ENCODE data around the gene DIP2A.
A peak's percentile ranks its signal among the peaks of the same experiment; 100 is the strongest.
"Not testable (repeated sequence)": the region's sequence is repeated elsewhere in the genome, so short reads cannot be mapped to it uniquely, and the experiment has no call there.

Gene DIP2A

DNA sequence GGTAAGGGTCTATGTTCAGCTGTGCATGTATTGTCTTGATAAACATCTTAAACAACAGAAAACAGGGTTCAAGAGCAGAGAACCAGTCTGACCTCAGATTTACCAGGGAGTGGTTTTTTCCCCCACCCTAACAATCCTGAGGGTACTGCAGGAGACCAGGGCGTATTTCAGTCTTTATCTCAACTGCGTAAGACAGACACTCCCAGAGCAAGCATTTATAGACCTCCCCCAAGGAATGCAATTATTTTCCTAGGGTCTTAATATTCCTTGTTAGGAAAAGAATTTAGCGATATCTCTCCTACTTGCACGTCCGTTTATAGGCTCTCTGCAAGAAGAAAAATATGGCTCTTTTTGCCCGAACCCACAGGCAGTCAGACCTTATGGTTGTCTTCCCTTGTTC is 9.8 kb upstream of the DIP2A start:
- not testable (repeated sequence) for DNase-seq

DNA sequence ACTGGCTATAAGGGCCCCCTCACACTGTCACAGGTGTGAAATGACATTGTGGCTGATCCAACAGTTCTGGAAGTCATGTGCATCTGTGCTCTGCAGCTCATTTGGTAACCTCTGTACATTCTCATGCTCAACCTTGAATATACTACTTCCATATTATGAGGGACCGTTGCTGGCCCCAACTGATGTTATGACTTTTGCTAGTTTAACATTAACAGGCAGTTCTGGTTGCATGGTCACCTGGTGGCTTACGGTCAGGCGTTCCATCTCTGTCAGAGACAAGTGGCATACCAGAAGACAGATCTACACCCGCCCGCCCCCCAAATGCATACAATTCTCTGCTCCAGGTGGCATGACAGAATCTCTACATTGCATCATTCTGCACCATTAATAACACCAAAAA is 6.0 kb upstream of the DIP2A start:
- no peak for DNase-seq

DNA sequence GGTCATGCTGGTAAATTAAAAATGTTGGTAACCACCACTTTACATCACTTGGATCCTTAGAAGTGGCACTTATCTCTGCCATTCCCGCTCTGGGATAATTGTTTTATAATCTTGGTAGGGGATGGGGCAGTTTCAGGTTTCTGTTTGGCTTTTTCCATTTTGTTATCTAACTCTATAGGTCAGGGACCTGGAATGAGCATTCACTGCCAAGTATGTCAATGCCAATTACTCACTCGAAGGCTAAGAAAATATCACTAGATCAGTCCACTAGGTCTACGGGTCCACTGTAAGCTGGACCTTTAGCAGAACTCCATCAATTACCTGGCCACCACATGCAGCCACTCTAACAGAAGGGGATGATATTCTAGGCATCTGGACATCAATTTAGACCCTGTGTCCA is 4.5 kb upstream of the DIP2A start:
- DNase-seq, result no peak

DNA sequence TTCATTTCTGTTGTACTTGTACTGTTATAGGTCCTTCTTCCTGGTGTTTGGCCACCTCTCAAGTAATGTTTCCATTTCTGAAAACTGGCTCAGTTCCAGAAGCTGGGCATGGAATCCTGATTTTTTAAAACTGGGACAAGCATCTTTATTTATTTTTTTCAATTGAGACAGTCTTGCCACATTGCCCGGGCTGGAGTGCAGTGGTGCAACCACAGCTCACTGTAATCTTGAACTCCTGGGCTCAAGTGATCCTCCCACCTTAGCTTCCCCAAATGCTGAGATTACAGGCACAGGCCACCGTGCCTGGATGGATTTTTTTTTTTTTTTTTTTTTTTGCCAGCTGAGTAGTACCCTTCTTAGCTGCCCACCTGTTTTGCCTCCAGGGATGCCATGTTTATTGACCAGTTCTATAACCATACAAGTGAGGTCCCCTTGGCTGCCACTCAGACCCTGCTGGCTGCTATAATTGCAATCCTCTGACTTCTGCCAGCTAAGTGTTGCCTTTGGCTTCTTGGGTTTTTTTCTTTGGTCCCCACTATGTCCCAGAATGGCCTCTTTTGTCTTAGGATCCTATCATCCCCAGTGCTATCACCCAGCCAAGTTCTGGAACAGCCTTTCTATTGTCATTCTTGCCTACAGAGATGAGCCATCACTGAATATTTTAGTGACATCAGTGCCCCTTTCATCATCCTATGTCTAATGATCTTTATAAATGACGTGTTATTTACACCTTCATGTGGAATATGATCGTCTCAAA is 3.9 kb upstream of the DIP2A start:
- DNase-seq, result no peak

DNA sequence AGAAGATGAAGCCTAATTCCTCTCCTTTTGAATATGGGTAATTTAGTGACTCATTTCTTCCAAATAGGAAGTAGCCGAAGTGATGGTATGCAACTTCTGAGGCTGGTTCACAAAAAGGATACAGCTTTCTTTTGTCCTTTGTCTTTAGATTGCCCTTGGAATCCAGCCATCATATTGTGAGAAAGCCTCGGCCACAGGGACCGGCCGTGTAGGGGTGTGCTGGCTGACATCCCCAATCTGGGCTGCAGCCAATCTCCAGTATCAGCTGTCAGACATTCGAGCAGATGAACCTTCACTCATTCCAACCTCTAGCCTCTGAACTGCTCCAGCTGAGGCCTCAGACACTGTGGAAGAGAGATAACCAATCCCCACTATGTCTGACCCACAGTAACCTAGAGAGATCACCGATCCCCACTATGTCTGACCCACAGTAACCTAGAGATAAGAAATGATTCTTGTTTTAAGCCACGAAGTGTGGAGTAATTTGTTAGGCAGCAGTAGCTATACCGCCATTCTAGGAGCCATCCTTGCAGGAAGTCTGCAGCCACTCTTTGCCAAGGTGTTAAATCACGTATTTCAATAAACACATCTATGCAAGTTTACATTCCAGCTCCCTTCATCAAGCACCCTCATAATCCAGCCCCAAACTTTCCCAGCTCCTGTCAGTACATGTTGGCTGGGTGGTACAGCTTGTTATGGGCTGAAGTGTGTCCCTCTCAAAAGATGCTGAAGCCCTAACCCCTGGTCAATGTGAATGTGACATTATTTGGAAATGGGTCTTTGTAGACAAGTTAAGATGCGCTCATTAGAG is 2.9 kb upstream of the DIP2A start:
- DNase-seq, result peak; percentile 42

DNA sequence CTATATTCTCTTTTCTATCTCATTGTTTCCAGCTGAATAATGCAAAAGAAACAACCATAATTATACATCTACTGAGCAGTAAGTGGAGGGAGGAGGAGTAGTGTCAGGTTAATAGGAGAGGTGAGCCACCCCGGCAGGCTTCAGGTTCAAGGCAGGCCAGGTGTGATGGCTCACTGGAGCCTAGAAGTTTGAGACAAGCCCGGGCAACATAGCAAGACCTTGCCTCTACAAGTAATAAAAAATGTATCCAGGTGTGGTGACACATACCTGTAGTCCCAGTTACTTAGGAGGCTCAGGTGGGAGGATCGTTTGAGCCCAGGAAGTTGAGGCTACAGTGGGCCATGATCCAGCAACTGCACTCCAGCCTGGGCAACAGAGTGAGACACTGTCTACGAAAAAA is 1.9 kb upstream of the DIP2A start:
- no peak for DNase-seq

DNA sequence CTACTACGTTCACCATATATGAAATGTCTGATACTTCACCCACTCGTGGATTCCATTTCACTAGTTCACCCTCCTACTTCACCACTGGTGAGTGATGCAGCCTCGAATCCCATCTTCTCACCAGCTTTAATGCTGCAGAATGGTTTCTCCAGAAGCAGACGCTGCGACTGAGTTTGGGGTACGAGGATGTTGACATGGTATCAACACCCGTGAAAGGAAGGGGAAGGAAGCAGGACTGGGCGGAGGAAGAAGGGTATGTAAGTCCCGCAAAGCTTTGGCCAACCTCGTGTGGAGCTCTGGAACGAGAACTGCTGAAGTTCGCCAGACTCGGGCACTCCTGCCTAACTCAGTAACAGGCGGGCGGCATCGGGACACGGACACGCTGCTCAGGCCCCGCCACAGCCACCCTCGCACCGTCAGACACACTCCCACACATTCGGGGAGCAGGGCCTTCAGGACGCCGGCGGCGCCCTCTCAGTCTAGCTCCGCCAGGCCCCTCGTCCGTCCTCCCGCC is 833 bp upstream of the DIP2A start:
- DNase-seq, result peak; percentile 35

DNA sequence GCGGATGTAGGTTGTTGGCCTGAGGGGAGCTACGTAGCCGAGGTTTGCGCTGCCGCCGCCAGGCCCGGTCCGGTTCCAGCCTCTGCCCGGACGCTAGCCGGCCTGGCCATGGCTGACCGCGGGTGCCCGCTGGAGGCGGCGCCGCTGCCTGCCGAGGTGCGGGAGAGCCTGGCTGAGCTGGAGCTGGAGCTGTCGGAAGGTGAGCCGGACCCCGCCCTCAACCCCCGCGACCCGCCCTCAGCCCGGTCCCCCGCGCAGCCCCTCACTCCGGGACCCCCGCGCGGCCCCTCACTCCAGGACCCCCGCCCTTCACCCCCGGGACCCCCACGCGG is 299 bp downstream of the DIP2A start:
- no peak for DNase-seq

DNA sequence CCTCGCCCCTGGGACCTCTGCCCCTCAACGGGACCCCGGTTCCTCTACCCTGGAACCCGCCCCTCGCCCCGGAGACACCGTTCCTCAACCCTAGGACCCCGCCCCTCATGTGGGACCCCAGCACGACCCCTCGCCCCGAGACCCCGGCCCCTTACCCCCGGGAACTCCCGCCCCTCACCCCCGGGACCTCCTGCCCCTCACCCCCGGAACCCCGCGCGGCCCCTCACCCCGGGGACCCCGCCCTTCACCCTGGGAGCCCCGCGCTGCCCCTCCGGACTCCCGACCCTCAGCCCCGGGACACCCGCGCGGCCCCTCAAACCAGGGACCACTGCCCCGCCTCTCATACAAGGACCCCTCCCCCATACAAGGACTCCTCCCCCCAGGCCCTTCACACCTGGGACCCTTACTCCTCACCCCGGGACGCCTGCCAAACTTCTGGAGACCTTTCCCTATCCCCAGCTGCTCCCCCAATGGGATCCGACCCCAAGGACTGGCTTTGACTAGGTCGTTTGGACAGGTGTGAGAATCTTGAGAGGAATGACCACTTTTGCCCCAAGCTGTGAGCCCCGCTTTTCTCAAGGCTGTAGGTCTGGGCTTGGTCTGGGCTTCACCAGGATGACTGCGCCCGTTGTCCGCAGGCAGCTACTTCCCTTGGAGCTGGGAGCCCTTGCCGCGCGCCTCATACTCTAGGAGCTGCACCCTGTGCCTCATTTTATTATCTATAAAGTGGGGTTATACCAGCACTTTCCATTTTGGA is 843 bp downstream of the DIP2A start:
- peak; percentile 25 for DNase-seq

DNA sequence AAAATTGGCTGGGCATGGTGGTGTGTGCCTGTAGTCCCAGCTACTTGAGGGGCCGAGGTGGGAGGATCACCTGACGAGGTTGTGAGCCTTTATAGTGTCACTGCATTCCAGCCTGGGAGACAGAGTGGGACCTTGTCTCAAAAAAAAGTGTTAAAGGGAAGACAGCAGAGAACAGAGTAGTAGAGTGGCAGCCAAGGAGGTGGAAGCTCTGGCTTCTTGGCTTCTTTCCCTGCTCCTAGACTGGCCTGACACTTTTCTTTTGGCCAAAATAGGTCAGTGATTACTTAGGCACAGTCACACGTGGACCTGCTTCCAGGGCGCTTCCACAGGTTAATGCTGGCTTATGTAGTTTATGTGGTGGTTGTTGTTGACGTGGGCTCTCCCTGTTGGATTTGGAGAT is 3.2 kb downstream of the DIP2A start:
- DNase-seq, result no peak

DNA sequence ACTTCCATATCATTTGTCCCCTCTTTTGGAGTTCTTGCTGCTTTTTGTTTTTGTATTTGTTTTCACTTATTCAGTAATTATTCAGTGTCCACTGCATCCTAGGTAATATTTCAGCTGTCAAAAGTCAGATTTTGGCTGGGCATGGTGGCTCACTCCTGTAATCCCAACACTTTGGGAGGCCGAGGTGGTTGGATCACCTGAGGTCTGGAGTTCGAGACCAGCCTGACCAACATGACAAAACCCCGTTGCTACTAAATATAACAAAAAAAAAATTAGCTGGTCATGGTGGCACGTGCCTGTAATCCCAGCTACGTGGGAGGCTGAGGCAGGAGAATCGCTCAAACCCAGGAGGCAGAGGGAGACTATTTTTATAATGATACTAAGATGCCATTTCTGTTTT is 6.5 kb downstream of the DIP2A start:
- not testable (repeated sequence) for DNase-seq

DNA sequence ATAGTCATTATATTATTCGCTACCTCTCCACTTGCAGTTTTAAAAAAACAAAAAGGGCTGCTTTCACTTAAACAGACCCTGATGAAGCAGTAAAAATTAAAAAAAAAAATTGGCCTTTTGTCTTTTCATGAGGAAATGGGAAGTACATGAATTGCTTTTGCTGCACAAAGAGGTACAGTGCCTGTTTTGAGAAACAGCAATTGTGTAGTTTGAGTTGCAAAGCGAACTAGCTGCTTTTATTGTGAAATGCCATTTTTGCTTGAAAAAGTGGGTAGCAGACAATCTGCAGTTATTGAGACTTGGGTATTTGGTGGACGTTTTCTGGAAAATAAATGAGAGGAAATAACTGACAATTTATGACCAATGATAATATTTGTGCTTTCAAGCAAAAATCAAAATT is 7.0 kb downstream of the DIP2A start:
- no peak for DNase-seq

DNA sequence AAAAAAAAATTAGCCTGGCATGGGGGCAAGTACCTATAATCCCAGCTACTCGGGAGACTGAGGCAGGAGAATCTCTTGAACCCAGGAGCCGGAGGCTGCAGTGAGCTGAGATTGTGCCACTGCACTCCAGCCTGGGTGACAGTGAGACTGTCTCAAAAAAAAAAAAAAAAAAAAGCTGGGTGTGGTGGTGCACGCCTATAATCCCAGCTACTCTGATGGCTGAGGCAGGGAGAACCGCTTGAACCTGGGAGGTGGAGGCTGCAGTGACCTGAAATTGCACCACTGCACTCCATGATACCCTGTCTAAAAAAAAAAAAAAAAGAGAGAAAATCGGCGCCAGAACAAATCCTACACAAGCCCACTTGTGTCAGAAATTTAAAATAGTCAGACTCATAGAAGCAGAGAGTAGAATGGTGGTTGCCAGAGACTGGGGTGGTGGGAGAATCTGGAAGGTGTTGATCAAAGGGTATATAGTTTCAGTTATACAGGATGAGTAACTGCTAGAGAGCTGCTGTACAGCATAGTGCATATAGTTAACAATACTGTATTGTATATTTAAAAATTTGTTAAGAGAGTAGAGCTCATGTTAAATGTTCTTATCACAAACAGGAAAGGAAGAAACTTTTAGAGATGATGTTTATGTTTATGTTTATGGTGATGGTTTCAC is 9.6 kb downstream of the DIP2A start:
- DNase-seq, result no peak

DNA sequence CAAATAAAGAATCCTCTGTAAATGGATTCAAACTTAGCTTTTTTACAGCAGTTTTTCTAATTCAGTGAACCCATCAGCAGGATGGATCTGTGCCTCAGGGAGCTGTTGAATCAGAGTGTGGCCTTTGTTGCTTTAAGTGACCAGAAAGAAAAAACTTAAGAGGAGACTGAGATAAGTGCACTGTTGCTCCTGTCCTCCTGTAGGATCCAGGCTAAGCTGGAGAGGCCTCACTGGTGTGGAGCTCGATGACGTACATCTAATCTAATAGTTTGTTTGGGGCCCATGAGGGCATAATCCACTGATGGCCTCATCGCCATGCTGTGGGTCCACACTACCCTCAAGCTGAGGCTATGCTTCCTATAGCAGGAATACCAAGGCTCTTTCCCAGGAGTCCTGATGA is 10.6 kb downstream of the DIP2A start:
- DNase-seq, result no peak

DNA sequence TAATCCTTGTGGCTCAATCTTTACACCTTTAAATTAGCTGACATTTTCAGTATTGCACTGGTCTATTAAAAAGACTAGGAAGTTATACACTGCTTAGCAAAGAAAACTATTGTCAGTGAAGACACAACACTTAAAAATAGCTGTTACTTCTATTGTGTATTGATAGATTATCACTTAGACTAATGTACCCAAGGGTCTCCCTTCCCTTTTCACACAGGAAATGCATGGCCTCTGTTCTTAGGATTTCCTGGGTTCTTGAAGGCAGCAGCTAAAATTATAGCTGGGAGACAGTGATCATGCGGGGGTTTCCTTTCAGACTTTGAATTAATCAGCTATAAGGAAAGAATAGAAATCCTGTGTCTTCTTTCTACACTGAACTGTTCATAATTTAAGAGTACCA is 12.8 kb downstream of the DIP2A start:
- DNase-seq, result no peak

DNA sequence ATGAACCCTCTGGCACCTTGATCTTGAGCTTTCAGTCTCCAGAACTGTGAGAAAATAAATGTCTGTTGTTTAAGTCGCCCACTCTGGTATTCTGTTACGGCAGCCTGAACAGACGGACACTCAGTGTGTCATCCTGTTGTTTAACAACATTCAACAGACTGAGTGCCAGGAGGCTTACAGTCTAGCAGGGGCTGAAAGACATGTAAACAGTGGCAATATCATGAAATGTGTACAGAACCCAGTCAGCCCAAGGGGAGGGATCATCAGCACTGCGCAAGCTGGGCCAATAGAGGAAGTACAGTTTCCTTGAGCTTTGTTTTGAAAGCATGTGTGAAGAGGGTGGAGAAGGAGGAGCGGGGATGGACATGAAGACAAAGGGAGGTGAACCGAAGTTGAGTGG is 13.6 kb downstream of the DIP2A start:
- no peak for DNase-seq

DNA sequence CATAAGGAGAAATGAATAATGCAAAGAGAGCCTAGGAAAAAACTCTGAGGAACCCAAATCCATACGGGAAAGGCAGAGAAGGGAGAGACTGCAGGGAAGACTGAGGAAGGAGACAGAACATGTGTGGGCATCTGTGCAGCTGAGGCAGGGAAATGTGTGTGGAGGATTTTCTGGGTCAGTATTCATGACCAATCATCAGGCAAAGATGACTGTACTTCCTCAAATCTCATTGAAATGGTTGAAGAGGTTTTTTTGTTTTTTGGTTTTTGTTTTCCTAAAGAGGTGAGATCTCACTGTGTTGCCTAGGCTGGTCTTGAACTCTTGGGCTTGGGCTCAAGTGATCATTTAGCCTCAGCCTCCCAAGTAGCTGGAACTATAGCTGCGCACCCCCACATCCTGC is 15.7 kb downstream of the DIP2A start:
- DNase-seq, result no peak

DNA sequence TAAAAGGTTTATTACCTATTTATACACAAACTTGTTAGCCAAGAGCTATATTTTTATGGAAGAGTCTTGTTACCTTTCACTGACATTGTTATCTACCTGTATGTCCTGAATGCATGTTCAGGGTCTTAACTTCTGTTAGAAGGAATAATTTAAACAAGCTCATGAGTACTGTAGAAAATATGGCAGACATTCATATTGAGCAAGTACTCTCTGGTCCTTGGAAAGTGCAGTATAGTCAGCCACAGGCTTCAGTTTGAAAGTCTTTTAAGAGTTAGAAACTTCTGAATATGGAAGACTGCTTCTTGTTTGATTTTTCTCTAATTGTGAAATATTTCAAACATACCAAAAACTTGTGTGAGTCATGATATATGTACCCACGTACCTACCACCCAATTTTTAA is 16.6 kb downstream of the DIP2A start:
- no peak for DNase-seq

DNA sequence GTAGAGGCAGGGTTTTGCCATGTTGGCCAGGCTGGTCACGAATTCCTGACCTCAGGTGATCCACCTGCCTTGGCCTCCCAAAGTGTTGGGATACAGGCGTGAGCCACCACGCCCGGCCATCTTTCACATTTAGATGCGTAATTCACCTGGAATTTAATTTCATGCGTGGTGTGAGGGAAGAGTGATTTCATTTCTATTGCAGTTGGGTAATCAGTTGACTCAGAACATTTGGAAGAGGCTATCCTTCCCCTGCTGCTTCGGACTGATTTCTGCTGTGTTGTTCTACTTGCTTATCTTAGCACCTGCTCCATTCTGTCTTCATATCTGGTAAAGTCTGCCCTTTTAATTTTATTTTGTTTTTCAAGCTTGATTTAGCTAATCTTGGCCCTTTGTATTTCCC is 19.1 kb downstream of the DIP2A start:
- no peak for DNase-seq

DNA sequence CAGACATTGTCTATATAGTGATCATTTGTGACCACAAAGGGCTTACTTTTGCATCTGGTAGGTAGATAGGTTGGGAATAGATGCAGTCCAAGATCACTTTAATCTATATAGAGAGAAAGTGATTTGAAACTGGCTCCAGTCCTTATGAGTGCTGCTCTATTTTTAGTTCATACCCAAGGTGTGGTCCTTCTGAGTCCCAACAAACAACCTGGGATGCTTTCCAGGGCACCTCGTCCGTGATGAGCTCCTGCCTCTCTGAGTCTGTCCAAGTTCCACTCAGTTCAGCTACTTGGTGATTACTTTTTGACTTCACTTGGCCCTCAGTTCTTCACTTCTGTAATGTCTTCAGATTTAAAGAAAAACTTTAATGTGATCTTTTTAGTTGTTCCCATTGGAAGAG is 20.2 kb downstream of the DIP2A start:
- no peak for DNase-seq

DNA sequence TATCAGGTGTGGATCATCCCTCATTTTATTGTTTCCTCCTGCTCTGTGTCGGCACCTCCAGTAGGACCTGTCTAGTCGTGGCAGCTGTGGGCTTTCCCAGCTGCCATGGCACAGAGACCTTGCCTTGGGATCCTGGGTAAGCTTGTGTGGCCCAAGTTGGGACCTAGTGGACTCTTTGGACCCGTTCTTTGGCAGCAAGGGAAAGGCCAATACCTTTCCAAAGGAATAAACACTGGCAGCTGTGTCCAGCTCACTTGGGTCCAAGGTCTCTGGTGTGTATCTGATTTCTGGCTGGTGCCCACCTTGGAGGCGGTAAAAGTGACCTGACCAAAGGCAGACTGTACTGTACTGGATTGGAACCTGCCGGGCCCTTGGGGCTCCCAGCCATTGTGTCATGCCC is 21.8 kb downstream of the DIP2A start:
- no peak for DNase-seq

DNA sequence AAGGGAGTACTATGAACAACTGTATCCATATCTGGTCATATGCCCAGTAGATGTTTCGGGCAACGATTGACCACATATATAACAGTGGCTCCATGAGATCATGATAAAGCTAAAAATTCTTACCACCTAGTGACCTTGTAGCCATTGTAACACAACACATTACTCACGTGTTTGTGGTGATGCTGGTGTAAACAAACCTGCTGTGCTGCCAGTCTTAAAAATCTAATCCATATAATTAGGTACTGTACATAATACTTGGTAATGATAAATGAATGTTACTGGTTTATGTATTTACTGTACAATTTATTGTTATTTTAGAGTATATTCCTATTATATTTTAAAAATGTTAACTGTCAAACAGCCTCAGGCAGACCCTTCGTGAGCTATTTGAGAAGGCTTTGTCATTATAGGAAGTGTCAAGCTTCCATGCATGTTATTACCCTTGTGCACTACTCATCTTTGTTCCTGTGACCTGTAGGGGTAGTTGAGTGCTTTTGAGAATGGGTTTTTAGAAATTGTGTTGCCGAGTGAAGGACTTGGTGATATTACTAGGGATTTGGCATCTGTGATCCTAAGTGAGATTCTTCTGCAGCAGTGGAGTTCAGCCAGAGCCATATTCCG is 23.6 kb downstream of the DIP2A start:
- no peak for DNase-seq

DNA sequence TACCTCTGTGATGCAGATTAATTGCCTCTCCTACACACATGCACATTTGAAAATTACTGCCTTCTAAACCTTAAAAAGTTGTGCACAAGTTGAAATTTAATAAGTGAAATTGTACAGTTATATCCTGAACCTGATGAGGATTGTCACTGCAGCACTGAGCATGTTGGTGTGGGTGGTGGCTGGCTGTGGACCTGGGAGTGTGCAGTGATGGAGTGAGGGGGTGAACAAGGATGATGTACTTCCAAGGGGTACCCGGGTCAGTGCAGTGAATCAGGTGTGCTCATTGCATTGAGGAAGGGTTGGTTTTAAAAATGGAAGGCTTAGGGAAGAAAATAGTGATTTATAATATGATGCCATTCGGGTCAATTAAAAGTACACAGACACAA is 24.1 kb downstream of the DIP2A start:
- DNase-seq, result no peak

All from fibroblast of skin of right quadriceps (primary cell).